GM19238 (cell line): ENCODE measurements around the gene TGFBR3L.
"Not testable (repeated sequence)": the region's sequence is repeated elsewhere in the genome, so short reads cannot be mapped to it uniquely, and the experiment has no call there.

Source experiments
- DNase-seq: peaks from one replicate; pipeline ENCODE4 v3.0.0; 2011; ENCODE audit warnings: low spot score; ENCODE audit not compliant: insufficient read length

TGFBR3L gene

DNA sequence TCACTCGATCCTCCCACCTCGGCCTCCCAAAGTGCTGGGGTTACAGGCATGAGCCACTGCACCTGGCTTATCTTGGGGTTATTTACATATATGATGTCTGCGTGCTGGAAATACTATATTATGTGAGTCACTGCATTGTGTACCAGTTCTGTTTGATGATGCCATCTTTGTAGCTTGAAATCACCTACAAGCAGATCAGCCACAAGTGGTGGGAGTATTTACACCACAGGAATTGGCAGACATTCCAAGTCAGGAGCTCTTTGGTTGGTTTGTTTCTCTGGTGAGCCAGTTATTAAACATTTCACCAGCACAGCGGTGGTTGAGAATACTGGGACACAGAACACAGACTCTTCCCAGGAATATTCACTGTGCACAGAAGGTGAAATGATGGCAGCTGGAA, 33.3 kb downstream of the TGFBR3L start:
- DNase-seq = no peak

DNA sequence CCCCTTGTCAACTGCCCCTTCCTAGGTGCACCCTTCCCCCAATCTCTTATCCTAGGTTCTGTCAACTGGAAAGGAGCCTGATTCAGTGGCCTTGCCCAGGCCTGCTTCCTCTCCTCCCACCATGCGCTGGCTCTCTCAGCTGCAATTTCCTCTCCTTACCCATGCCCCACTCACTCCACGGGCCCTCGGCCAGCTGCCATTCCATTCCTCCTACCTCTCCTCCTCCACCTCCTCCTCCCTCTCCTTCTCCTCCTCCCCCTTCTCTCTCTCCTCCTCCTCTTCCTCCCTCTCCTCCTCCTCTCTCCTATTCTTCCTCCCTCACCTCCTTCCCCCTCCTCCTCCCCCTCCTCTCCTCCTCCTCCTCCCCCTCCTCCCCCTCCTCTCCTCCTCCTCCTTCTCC, 38.4 kb downstream of the TGFBR3L start:
- DNase-seq = no peak

DNA sequence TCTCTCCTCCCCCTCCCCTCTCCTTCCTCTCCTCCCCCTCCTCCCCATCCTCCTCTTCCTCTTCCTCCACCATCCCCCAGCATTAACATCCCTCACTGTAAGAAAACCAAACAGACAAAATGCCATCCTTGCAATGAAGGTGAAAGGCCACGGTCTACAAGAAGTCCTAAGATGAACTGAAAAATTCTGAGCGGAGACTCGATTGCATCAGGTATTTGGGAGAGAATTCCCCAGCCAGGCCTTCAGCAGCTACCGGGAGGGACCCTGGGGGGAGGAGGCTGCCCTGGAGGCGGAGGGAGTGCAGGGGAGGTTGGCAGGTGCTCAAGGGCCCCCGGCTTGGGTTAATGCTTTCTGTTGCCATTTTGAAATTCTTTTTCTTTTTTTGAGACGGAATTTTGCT, 38.9 kb downstream of the TGFBR3L start:
- DNase-seq = no peak

DNA sequence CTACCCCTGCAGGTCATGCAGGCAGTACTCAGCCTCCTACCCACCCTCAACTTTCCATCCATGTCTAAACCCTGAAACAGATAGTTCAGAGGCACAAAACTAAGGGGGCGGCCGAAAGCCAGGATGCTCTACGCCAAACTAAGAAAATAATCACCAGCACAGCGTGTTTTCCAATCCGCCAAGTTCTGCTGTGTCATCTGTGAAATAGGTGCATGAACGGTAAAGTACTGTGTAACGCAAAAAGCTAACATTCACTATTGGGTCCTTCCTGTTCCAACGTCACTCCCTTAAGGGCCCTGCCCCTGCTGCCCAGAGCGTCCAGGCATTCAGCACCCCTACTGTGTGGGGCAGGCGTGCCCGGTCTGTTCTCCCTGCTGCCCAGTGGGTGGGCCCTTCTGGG, 41.1 kb downstream of the TGFBR3L start:
- DNase-seq = no peak

DNA sequence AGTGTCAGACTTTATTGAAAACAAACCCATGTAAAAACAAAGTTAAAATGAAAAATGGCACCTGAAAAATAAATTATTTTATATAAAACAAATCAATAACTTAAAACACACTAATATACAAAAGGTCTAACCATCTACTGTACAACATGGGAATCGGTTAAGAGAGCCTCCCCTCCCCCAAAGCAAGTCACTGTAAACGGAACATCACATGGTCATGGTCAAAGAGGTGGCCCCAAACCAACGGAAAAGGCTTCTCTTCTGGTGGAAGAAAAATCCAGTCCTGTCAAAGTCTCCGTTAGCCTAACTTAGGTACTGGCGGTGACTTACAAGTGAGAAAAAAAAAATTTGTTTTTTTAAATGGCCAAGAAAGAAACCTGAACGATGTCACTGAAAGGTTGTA, 44.6 kb downstream of the TGFBR3L start:
- no peak for DNase-seq

DNA sequence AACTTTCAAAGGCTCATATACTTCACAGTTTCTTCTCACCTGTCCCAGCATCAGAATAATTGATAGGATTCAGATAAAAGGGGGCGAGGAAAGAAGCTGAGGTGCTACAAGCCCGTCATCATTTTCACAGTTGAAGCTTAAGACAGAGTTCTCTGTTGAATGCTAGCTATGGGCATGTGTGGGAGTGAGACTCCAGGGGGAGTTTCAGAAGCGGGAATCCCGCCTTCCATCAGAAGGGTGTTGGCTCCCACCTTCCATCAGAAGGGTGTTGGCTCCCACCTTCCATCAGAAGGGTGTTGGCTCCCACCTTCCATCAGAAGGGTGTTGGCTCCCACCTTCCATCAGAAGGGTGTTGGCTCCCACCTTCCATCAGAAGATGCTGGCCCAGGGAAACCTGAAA, 46.5 kb downstream of the TGFBR3L start:
- not testable (repeated sequence) for DNase-seq

DNA sequence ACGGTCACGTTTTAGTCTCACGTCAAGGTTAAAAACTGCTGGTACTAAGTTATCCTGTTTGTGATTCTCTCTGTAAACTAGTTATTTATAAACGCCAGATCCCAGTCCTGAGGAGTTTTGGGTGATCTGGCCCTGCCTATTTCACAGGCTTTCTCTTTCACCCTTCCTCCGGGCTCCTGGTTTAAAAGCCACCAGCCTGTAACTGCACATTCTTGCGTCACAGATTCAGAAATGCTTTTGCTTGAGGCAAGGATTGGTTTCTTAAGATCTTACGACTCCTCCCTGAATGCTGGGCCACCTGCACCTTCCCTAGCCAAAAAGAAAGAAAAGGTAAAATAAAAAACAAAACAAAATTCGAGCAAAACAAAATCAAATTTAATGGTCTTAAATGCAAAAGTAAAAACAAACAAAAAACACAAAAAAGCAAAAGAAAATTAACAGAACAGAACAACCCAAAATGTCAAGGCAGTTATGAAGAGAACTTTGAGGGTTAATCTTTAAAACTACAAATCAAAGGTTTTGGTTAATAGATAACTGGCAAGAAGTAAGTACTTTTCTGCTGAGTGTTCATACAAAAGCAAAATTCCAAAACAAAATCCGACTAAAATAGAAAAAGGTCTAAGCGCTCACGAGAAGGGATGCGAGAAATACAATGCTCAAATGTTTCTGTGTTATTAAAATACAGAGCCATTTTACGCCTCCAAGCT, 47.4 kb downstream of the TGFBR3L start:
- no peak for DNase-seq

DNA sequence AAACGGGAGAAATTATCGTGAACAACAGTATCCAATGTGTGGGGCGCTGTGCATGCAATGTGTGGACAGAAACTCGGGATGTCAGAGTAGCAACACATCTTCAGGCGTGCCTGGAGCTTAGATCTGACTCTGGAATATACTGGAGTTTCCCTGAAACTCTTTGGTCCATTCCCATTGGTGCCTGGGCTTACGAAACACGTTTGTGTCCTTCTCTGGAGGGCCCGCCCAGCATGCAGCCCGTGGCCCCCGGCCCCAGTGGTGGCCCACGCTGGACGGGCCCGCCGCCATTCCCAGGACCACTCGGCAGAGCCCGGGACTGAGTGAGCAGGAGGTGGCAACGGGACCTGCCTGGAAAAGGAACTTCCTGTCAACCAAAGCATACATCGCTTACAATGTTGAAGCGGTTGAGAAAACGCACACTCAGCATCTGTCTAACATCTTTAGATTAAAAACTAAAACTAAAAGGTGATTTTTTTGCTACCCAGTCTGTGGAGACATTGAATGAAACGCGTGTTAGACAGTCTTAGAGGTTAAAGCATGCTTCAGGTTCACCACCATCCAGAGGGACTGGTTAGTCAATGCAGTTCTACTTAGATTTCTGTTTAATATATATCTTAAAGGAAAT, 48.1 kb downstream of the TGFBR3L start:
- no peak for DNase-seq

DNA sequence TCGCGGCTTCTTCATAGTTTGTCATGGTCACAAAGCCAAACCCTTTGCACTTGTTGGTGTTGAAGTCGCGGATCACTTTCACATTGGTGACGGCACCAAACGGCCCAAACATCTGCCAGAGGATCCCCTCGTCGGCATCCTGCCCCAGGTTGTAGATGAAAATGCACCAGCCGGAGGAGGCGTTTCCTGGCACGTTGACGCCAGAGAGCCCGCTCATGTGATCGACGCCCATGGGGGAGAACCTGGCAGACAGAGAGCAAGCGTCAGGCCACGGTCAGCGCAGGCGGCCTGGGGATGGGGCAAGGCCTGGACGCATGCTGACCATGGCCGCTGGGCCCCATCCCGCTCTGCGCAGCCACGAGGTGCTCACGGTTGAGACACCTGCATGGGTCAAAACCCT, 48.9 kb downstream of the TGFBR3L start:
- no peak for DNase-seq

DNA sequence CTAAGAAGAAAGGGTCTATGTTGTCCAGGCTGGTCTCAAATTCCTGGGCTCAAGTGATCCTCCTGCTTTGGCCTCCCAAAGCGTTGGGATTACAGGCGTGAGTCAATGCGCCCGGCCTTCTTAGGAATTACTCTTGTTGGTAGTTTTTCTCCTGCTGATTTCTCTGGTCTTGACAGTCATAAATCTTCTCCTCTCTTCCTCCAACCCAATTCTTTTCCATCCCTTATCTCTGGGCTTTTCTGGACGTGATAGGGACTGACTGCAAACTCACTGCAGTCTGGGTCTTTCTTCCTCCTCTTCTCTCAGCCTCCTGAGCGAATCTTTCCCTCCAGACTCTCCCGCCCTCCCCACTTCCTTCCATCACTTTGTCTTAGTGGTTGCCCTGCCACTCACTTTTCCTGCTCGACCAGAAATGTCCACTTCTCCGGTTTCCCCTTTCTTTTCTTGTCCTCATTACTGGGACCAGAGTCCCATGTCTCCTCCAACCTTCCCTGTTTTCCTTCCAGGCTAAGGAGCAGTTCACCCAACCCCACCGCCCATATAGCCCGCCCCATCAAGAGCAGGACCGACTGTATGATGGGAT, 50.7 kb downstream of the TGFBR3L start:
- DNase-seq = no peak

DNA sequence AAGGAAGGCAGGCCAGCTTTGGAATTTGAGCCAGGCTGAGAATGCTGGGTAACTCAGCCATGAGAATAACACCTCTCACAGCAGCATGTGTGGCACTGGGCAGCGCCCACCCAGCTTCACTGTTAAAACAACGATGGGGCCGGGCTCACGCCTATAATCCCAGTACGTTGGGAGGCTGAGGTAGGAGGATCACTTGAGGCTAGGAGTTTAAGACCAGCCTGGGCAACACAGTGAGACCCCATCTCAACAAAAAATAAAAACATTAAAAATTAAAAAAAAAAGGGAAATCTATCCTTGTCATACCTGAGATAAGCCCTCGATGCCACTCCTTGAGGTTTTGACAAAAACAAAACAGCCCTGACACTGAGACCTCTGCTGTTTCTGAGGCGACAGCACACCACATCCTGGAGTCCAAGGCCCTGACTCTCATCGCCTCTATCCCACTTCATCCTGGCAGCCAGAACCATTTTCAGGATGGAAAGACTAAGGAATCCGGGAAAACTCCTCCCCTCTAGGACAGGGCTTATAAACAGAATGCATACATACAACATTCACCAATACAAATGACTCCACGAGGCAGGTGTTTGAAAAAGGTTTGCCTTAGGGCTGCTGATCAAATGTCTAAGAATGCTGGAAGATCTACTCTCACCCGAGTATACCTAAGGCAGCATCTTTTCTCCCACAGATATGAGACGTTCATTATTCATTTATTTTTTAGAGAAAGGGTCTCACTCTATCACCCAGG, 51.5 kb downstream of the TGFBR3L start:
- DNase-seq = no peak

DNA sequence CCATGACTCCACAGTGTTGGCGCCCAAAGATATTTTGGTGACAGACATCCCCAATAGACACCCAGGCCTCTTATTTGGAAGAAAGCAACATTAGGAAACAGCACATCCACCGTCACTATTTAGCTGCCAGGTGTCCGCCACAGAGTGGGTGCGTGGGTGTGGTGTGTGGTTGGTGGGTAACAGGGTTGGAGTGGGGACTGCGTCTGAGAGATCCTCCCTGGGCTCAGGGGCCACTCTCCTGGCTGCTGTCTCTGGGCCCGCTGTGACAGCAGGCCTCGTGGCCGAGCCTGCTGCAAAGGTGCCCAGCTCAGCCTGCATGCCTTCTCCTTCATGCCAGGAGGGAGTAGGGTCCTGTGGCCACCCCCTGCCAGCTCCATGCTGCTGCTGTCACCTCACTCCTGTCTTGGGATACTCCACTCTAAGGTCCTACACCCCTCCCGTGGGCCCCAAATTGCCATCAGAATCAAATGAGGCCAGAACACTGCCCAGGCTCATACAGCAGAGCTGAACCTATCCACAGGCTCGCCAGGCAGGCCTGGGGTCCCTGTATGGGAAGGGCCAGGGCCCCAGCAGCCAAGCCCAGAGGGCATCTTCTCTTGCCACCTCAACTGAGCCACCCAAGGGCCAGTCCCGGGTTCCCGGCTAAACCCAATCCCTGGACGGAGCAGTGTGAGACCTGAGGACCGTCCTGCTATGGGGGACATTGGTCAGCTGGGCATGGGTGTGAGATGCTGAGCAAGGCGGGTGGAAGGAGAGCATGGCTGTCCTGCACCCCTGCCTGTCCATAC, 53.6 kb downstream of the TGFBR3L start:
- no peak for DNase-seq
